Keratinocyte (primary cell): ENCODE data around the gene EIF6. TPM values are rescaled to one million over a fixed set of nuclear protein-coding genes. Genes with fewer than 3 reads are reported as not detected.

ENCODE experiments used
- DNase-seq: peaks from one replicate; pipeline ENCODE4 v3.0.0-alpha.2; 2011; ENCODE audit warnings: low read depth, missing footprints, low spot score
- FAIRE-seq: peaks from 2 replicates; lab custom pipeline; 2011; peaks lifted over from hg19 to GRCh38; lab: Jason Lieb, UNC
- H2AFZ ChIP-seq: 2 replicates; pipeline ENCODE4 v1.6.0; 2012; ENCODE audit warnings: low read length, control low read depth, inconsistent platforms; ENCODE audit not compliant: control insufficient read depth
- H3K27ac ChIP-seq: 2 replicates; pipeline ENCODE4 v1.5.1; 2011; ENCODE audit warnings: low read length; ENCODE audit not compliant: control insufficient read depth, insufficient read depth
- H3K27me3 ChIP-seq: 3 replicates; pipeline ENCODE4 v1.6.0; 2011; ENCODE audit warnings: low read length; ENCODE audit not compliant: control insufficient read depth, insufficient read depth; ENCODE audit errors: extremely low read depth
- H3K36me3 ChIP-seq, 2 experiments: 2 replicates in 1 of 2; 3 replicates in 1 of 2; pipeline ENCODE4 v1.5.1; 2011; ENCODE audit warnings: low read length in 2 of 2, mild to moderate bottlenecking in 1 of 2; ENCODE audit not compliant: control insufficient read depth in 2 of 2, insufficient read depth in 2 of 2; ENCODE audit errors: extremely low read depth in 1 of 2
- H3K4me1 ChIP-seq: 3 replicates; pipeline ENCODE4 v1.5.1; 2011; ENCODE audit warnings: low read length; ENCODE audit not compliant: control insufficient read depth, insufficient read depth; ENCODE audit errors: extremely low read depth
- H3K4me2 ChIP-seq: 3 replicates; pipeline ENCODE4 v1.6.0; 2011; ENCODE audit warnings: low read depth, low read length; ENCODE audit not compliant: control insufficient read depth, insufficient read depth; ENCODE audit errors: extremely low read depth
- H3K4me3 ChIP-seq, 3 experiments: fragments of 200-600 bp in 1 of 3; sonication (generic) in 1 of 3; 2 replicates in 2 of 3; 3 replicates in 1 of 3; pipeline ENCODE4 v1.5.1; 2011 to 2016; ENCODE audit warnings: low read length in 3 of 3, mild to moderate bottlenecking in 3 of 3, control low read depth in 2 of 3, inconsistent platforms in 1 of 3, low read depth in 1 of 3, mixed read lengths in 1 of 3, mixed run types in 1 of 3, moderate library complexity in 1 of 3; ENCODE audit not compliant: control insufficient read depth in 2 of 3, insufficient read depth in 2 of 3; ENCODE audit errors: extremely low read depth in 1 of 3
- H3K79me2 ChIP-seq: 2 replicates; pipeline ENCODE4 v1.6.0; 2012; ENCODE audit warnings: low read length; ENCODE audit not compliant: control insufficient read depth, insufficient read depth
- H3K9ac ChIP-seq: 3 replicates; pipeline ENCODE4 v1.6.0; 2011; ENCODE audit warnings: low read length; ENCODE audit not compliant: control insufficient read depth, insufficient read depth; ENCODE audit errors: extremely low read depth
- H3K9me1 ChIP-seq: 3 replicates; pipeline ENCODE4 v1.6.0; 2011; ENCODE audit warnings: low read length; ENCODE audit not compliant: control insufficient read depth, insufficient read depth; ENCODE audit errors: extremely low read depth
- H3K9me3 ChIP-seq: 2 replicates; pipeline ENCODE4 v1.5.1; 2012; ENCODE audit warnings: low read depth, low read length; ENCODE audit not compliant: control insufficient read depth
- H4K20me1 ChIP-seq: 3 replicates; pipeline ENCODE4 v1.6.0; 2011; ENCODE audit warnings: low read length; ENCODE audit not compliant: control insufficient read depth, insufficient read depth; ENCODE audit errors: extremely low read depth
- CTCF ChIP-seq, 3 experiments: IDR thresholded peaks in 1 of 3; conservative IDR thresholded peaks in 1 of 3; optimal IDR thresholded peaks in 1 of 3; 2 replicates in 2 of 3; 3 replicates in 1 of 3; pipeline versions ENCODE3 to v1.5.1; 2011; ENCODE audit warnings: low read length in 3 of 3, mild to moderate bottlenecking in 3 of 3, moderate library complexity in 2 of 3, control low read depth in 1 of 3, inconsistent platforms in 1 of 3; ENCODE audit not compliant: insufficient read depth in 2 of 3; ENCODE audit errors: extremely low read depth in 1 of 3
- EZH2 ChIP-seq: IDR thresholded peaks from one replicate; pipeline ENCODE4 v1.6.1; 2012; ENCODE audit warnings: inconsistent platforms, mild to moderate bottlenecking, low read length, moderate library complexity
- dilution Hi-C: fragments of 300-500 bp; cut with MboI; formaldehyde crosslinking; loops from one replicate; pipeline ENCODE4 v1.7.0; 2020; ENCODE audit warnings: low sequenced_read_pairs; ENCODE audit not compliant: extremely low pct_ligation_motif_present
- polyA plus RNA-seq, 5 experiments: library from polyadenylated mRNA; depleted of rRNA in 3 of 5; stranded (reverse) in 3 of 5; stranded (forward) in 1 of 5; unstranded in 1 of 5; fragments of >200 nt; gene quantifications; 1 replicate in 1 of 5; 2 replicates in 3 of 5; 3 replicates in 1 of 5; pipeline versions ENCODE4 v1.2.1 to v1.2.3, GENCODE V29; 2011 to 2012; ENCODE audit warnings: missing spikeins in 2 of 5, low read depth in 1 of 5, low replicate concordance in 1 of 5

Gene EIF6
- polyA plus RNA-seq, 1 donor (not counting 4 experiments of a cell fraction or from before 2014, with no cell fraction given) = 206 TPM

GRCh38 chr20:35328689-35329088 is 44.1 kb upstream of the EIF6 start:
- Histone ChIP-seq H2AFZ (no peak overlapping the region), H3K27me3 (no peaks in the 10 kb centered on the region), H3K27ac (no peak overlapping the region), H3K9me3 (no peaks in the 10 kb centered on the region), H4K20me1 (no peaks in the 10 kb centered on the region), H3K4me3 (no peak overlapping the region), H3K79me2 (no peaks in the 10 kb centered on the region), H3K9me1 (no peaks in the 10 kb centered on the region), H3K9ac (no peak overlapping the region), H3K4me1 (peaks cover 17% of the 10 kb centered on the region), H3K4me2 (no peak overlapping the region), H3K36me3 (peaks cover 0 to 4% of the 10 kb centered on the region in 2 experiments)
- dilution Hi-C loops = no loop called here
- DNase-seq (no peak), FAIRE-seq (no peak)
- TF ChIP-seq EZH2 (no peak), CTCF (optimal IDR thresholded peaks at IDR 0.05 in 1 of 3, IDR thresholded peaks at IDR 0.05 in 1 of 3, conservative IDR thresholded peaks at IDR 0.05 in 1 of 3; ENCODE audit: extremely low read depth in 1 of 3, insufficient read depth in 2 of 3, low read length in 3 of 3) (no peak)

- H3K9me1 ChIP-seq = no peaks in the 10 kb centered on the region
- no peak overlapping the region for H3K27ac ChIP-seq
- no peaks in the 10 kb centered on the region for H3K9me3 ChIP-seq
- TF ChIP-seq EZH2 = no peak
- no peak overlapping the region for H2AFZ ChIP-seq
- no peaks in the 10 kb centered on the region for H3K79me2 ChIP-seq
- no peak overlapping the region for H3K9ac ChIP-seq
- H3K27me3 ChIP-seq = no peaks in the 10 kb centered on the region
- FAIRE-seq (no peak), DNase-seq (no peak)
- peaks cover 17% of the 10 kb centered on the region for H3K4me1 ChIP-seq
- H3K4me3 ChIP-seq = no peak overlapping the region
- dilution Hi-C loops = no loop called here
- H4K20me1 ChIP-seq = no peaks in the 10 kb centered on the region
- H3K4me2 ChIP-seq = no peak overlapping the region
- H3K36me3 ChIP-seq = peaks cover 0 to 4% of the 10 kb centered on the region in 2 experiments
Observed at GRCh38 chr20:35328095-35328685, 43.6 kb upstream of the EIF6 start.
